PC-9 (cell line): Measurements from ENCODE around the gene GNLY. TPM values are rescaled to one million over a fixed set of nuclear protein-coding genes. Genes with fewer than 3 reads are reported as not detected.
"Not testable (repeated sequence)": the region's sequence is repeated elsewhere in the genome, so short reads cannot be mapped to it uniquely, and the experiment has no call there.

Experiments
- BruUV-seq: library from RNA; stranded (reverse); fragments of 400-500 nt; replicated peaks from 2 replicates; lab custom pipeline; 2021; lab: Mats Ljungman, UMichigan
- CTCF ChIA-PET: fragments of 300-600 bp; sonication (Branson Sonifier 250); formaldehyde crosslinking; loops from one replicate; lab custom pipeline; 2022; ENCODE audit warnings: antibody characterized with exemption; lab: Charles Lee
- POLR2A ChIA-PET: fragments of 300-600 bp; sonication (Branson Sonifier 250); formaldehyde crosslinking; loops from one replicate; lab custom pipeline; 2022; ENCODE audit warnings: antibody characterized with exemption; ENCODE audit not compliant: unreplicated experiment; lab: Charles Lee
- DNase-seq, 2 experiments: peaks; one replicate each; pipeline versions ENCODE4 v3.0.0 to v3.0.0-alpha.2; 2015 to 2022; ENCODE audit warnings: mixed read lengths in 1 of 2
- H2AFZ ChIP-seq: fragments of 200-600 bp; sonication (generic); 2 replicates; pipeline ENCODE4 v1.8.1; 2017; ENCODE audit warnings: antibody characterized with exemption
- H3F3A ChIP-seq: fragments of 200-600 bp; sonication (generic); 2 replicates; pipeline ENCODE4 v1.8.1; 2017; ENCODE audit warnings: antibody characterized with exemption, mild to moderate bottlenecking, low read depth; ENCODE audit not compliant: insufficient read depth
- H3K27ac ChIP-seq: fragments of 200-600 bp; sonication (generic); 2 replicates; pipeline ENCODE4 v1.6.1; 2016; ENCODE audit warnings: mixed run types
- H3K27me3 ChIP-seq: fragments of 200-600 bp; sonication (generic); 2 replicates; pipeline ENCODE4 v1.6.1; 2016; ENCODE audit warnings: low read depth, mixed run types; ENCODE audit not compliant: insufficient read depth
- H3K36me3 ChIP-seq: fragments of 200-600 bp; sonication (generic); 2 replicates; pipeline ENCODE4 v1.6.1; 2016; ENCODE audit warnings: low read depth, mixed run types
- H3K4me1 ChIP-seq: fragments of 200-600 bp; sonication (generic); replicated peaks from 2 replicates; pipeline ENCODE4 v1.6.1; 2016; ENCODE audit warnings: mixed run types; ENCODE audit not compliant: insufficient read depth
- H3K4me2 ChIP-seq: fragments of 200-600 bp; sonication (generic); 2 replicates; pipeline ENCODE4 v1.6.1; 2017; ENCODE audit warnings: mixed run types
- H3K4me3 ChIP-seq: fragments of 200-600 bp; sonication (generic); 2 replicates; pipeline ENCODE4 v1.6.1; 2016; ENCODE audit warnings: mixed run types
- H3K79me2 ChIP-seq: fragments of 200-600 bp; sonication (generic); 2 replicates; pipeline ENCODE4 v1.6.1; 2017; ENCODE audit warnings: low read depth, mixed run types
- H3K9me2 ChIP-seq: fragments of 200-600 bp; sonication (generic); 2 replicates; pipeline ENCODE4 v1.8.1; 2017; ENCODE audit warnings: mild to moderate bottlenecking; ENCODE audit not compliant: insufficient read depth
- H3K9me3 ChIP-seq: fragments of 200-600 bp; sonication (generic); 2 replicates; pipeline ENCODE4 v1.8.1; 2016; ENCODE audit warnings: low read depth; ENCODE audit not compliant: insufficient read depth
- H4K20me1 ChIP-seq: fragments of 200-600 bp; sonication (generic); 2 replicates; pipeline ENCODE4 v1.8.1; 2017; ENCODE audit not compliant: insufficient read depth
- EZH2 ChIP-seq: fragments of 200-600 bp; sonication (generic); IDR thresholded peaks from 2 replicates; pipeline ENCODE4 v1.8.0; 2017; ENCODE audit warnings: antibody characterized with exemption, low read depth
- intact Hi-C: fragments of 100-400 bp; cut with micrococcal nuclease; formaldehyde crosslinking; loops from one replicate; pipeline ENCODE4 v1.10.0; 2022; ENCODE audit not compliant: unreplicated experiment
- total RNA-seq: library from RNA; stranded (reverse); gene quantifications from 2 replicates; pipeline ENCODE4 v1.2.3, GENCODE V29; 2021
- TF ChIP-seq, protein P1 (sequence below): fragments of 200-600 bp; sonication (generic); conservative IDR thresholded peaks from 2 replicates; pipeline ENCODE4 v1.6.1; 2017; ENCODE audit warnings: mixed run types, antibody characterized with exemption, mild to moderate bottlenecking, moderate library complexity

GNLY gene
- total RNA-seq, 1 experiment from 2014 or later, result not detected

DNA sequence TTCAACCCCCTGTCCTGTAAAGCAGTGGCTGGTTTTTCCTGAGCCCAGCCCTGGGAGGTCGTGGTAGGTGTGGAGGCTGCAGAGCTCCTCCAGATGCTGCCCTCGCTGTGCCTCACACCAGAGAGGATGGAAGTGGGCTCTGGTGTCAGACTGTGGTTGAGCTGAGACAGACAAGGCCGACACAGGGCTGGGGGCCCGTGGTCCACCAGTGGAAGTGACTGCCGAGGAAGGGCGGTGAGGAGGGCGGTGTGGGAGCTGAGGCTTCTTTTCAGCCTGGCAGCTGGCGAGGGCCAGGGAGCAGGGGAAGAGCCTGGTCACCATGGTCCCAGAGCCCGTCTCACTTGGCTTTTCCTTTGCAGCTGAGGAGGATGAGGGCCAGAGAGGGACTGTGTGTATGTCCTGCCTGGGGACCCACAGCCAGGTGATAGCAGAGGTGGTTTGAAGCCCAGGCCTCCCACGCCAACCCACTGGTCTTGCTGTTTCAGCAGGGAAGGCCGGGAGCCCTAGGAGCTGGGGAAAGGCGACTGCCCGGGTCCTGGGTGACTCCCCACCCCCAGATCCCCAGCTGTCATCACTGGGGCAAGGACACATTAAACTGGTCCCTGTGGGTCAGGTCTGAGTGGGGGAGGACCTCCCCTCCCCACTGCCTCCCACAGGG, 34.7 kb upstream of the GNLY start:
- no peak for DNase-seq
- TF ChIP-seq, protein P1, sequence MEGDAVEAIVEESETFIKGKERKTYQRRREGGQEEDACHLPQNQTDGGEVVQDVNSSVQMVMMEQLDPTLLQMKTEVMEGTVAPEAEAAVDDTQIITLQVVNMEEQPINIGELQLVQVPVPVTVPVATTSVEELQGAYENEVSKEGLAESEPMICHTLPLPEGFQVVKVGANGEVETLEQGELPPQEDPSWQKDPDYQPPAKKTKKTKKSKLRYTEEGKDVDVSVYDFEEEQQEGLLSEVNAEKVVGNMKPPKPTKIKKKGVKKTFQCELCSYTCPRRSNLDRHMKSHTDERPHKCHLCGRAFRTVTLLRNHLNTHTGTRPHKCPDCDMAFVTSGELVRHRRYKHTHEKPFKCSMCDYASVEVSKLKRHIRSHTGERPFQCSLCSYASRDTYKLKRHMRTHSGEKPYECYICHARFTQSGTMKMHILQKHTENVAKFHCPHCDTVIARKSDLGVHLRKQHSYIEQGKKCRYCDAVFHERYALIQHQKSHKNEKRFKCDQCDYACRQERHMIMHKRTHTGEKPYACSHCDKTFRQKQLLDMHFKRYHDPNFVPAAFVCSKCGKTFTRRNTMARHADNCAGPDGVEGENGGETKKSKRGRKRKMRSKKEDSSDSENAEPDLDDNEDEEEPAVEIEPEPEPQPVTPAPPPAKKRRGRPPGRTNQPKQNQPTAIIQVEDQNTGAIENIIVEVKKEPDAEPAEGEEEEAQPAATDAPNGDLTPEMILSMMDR, result no peak
- no peak for TF ChIP-seq EZH2
- Histone ChIP-seq H2AFZ (no peak overlapping the region), H3K9me3 (no peaks in the 10 kb centered on the region), H4K20me1 (no peaks in the 10 kb centered on the region), H3K27me3 (no peaks in the 10 kb centered on the region), H3F3A (peaks cover 5% of the 10 kb centered on the region; the same call in 1 of the 2 replicates), H3K36me3 (no peaks in the 10 kb centered on the region), H3K4me2 (no peak overlapping the region), H3K4me3 (no peak overlapping the region), H3K79me2 (no peaks in the 10 kb centered on the region), H3K9me2 (no peaks in the 10 kb centered on the region), H3K4me1 (peaks cover 11% of the 10 kb centered on the region; the same call in 1 of the 2 replicates), H3K27ac (no peak overlapping the region)
- ChIA-PET CTCF (no interaction called here), POLR2A (interaction anchor here (0.6 kb wide), 1 partner anchor 115 kb away, joined by 10 read pairs; no protein-coding TSS in a partner anchor)
- intact Hi-C loops, result no loop called here
- no TSS peak for BruUV-seq

DNA sequence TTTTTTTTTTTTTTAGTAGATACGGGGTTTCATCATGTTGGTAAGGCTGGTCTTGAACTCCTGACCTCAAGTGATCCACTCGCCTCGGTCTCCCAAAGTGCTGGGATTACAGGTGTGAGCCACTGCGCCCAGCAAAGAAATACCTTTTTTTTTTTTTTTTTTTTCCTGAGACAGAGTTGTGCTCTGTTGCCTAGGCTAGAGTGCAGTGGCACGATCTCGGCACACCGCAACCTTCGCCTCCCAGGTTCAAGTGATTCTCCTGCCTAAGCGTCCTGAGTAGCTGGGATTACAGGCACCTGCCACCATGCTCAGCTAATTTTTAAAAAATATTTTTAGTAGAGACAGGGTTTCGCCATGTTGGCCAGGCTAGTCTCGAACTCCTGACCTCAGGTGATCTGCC, 33.9 kb upstream of the GNLY start:
- DNase-seq, H3F3A ChIP-seq, H2AFZ ChIP-seq, H3K4me3 ChIP-seq, H3K9me2 ChIP-seq, POLR2A ChIA-PET, H3K4me2 ChIP-seq, H3K79me2 ChIP-seq, intact Hi-C loops, H4K20me1 ChIP-seq, BruUV-seq, H3K27me3 ChIP-seq, H3K9me3 ChIP-seq, H3K27ac ChIP-seq, H3K36me3 ChIP-seq: not testable (repeated sequence)
- peaks cover 11% of the 10 kb centered on the region; the same call in 1 of the 2 replicates for H3K4me1 ChIP-seq
- CTCF ChIA-PET, result interaction anchor here (0.6 kb wide), 1 partner anchor 14 kb away, joined by 3 read pairs; no protein-coding TSS in a partner anchor

DNA sequence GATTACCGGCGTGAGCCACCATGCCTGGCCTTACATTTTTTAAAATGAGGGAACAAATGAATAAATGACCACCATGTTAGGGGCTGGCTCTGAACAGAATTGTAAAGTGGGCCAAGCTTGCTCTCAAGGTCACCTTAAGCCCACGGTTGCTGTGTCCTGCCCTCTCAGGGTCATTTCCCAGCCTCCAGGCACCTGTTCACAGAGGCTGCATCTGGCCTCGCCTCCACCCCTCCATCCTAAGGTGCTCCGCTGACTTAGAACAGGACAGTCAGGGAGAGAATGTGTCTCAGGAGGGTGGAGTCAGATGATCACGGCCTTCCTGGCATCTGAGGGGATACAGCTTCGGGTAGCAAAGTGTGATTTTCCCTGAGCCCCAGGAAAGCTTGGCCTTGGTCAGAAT, 33.4 kb upstream of the GNLY start:
- peaks cover 11% of the 10 kb centered on the region; the same call in 1 of the 2 replicates for H3K4me1 ChIP-seq
- BruUV-seq, result no TSS peak
- no peaks in the 10 kb centered on the region for H4K20me1 ChIP-seq
- TF ChIP-seq, protein P1, result no peak
- no peak for TF ChIP-seq EZH2
- H2AFZ ChIP-seq, result no peak overlapping the region
- no peaks in the 10 kb centered on the region for H3K9me3 ChIP-seq
- ChIA-PET CTCF (no interaction called here), POLR2A (no interaction called here)
- intact Hi-C loops, result no loop called here
- no peaks in the 10 kb centered on the region for H3K27me3 ChIP-seq
- DNase-seq, result no peak
- H3K36me3 ChIP-seq, result no peaks in the 10 kb centered on the region
- no peak overlapping the region for H3K4me3 ChIP-seq
- no peak overlapping the region for H3K4me2 ChIP-seq
- H3F3A ChIP-seq, result peaks cover 4% of the 10 kb centered on the region; the same call in 1 of the 2 replicates
- H3K9me2 ChIP-seq, result no peaks in the 10 kb centered on the region
- H3K27ac ChIP-seq, result no peak overlapping the region
- no peaks in the 10 kb centered on the region for H3K79me2 ChIP-seq
